A549 treated with GW870086 at 1 μM for 4 hours (cell line): ENCODE results near the gene BCO2. TPM values are rescaled to one million over a fixed set of nuclear protein-coding genes. Genes with fewer than 3 reads are reported as not detected.

Source experiments
- total RNA-seq: library from RNA; stranded (reverse); fragments of 200-300 nt; extraction: Qiagen RNA extraction; gene quantifications from 5 replicates; pipeline ENCODE4 v1.2.3, GENCODE V29; 2022; ENCODE audit warnings: low read depth

BCO2 gene, protein sequence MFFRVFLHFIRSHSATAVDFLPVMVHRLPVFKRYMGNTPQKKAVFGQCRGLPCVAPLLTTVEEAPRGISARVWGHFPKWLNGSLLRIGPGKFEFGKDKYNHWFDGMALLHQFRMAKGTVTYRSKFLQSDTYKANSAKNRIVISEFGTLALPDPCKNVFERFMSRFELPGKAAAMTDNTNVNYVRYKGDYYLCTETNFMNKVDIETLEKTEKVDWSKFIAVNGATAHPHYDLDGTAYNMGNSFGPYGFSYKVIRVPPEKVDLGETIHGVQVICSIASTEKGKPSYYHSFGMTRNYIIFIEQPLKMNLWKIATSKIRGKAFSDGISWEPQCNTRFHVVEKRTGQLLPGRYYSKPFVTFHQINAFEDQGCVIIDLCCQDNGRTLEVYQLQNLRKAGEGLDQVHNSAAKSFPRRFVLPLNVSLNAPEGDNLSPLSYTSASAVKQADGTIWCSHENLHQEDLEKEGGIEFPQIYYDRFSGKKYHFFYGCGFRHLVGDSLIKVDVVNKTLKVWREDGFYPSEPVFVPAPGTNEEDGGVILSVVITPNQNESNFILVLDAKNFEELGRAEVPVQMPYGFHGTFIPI
- 0.53 to 1.0 TPM (median 0.77 TPM) in 5 replicates for total RNA-seq

DNA sequence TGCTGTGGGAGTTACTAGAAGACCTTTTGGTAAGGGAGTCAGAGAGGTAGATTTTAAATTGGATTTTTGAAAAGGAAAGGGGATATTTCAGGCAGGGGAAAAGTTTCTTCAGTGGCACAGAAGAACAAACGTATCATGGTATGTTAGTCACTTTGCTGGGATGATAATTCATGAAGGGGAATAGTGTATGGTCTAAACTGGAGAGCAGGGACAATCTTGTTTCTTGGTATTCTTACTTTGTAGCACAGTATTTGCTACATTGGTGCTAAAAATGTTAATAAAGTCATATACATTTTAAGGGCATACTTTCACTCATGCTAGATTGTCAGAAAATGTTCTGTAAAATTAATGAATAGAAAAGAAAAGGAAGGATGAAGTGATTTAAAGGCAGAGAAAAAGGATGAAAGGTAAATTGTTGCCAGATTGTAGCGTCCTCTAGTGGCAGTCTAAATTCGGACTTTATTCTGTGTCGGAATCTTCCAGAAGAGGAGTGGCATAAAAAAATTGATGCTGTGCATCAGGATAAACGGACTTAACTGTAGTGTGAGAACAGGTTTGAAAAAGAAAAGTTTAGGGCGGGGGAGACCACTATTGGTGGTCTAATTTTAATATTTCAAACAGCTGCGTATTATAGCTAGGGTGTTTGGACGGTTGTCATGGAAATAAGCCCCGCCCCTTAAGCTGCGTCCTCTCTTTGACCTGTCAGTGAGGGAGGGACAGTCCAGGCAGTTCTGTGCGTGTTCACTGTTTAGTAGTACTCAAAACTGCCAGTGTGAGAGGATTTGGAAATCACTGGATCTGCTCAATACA, at the start of gene BCO2:
Gene BCO2, plus strand, starts transcription at position 724 of the 810 bp plus-strand sequence. CDS start 90 bp downstream, outside the sequence.

DNA sequence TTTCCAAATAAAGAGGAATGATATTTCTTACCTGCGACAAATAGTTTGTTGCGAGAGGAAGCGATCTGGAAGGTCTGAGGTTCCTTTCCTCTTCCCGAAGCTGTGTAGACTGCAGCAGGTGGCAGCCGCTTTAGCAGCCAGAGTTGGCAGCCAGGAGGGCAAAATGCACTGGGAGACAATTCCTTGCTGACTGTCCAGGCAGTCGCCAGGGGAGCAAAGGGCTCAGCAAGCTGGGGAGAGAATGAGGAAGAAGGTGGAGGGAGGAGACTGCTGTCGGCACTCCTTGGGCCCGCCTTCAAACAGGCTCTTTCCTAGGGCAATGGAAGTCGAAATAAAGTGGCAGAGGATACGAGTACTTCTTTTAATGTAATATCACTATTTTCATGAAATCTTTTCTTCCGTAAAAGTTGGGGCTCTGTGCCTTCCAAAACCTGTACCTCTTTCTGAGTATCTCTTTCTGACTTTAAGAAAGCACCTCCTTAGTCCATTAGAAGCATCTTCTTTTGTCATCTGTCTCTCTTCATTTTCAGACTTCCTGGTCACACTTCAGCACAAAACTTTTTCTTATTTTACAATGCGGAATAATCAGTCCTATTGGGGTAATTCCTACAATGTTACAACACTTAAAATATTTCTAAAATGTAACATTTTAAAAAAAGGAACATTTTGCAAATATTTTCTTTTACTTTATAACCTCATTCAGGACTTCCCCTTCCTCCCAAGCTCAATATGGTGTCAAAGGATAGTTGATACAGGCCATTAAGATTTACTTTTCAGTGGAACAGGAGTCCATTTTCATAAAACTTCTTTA, 11.2 kb upstream of the BCO2 start, which contains the start of gene IL18:
Gene IL18, minus strand, starts transcription at position 220 of the 811 bp plus-strand sequence. CDS start 9,041 bp downstream, outside the sequence.

DNA sequence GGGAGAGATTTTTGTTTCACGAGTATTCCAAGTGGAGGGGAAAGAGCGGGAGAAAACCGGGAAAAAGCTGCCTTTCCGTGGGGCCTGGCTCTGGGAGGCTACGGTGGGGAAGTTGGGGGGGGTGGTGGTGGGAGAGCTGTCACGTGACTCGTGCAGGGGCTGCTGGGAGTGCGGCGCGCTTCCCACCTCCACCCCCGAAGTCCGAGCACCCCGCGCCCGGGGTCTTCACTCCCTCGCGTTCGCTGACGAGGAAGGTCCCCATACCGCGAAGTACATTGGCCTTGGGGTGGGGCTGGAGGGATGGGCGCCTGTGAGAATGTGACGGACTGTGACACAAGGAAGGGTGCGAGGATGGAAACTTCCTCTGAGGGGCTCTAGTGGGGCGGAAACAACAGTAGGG, 8.2 kb upstream of the BCO2 start, which contains the start of gene TEX12:
Gene TEX12, plus strand, starts transcription at position 228 of the 400 bp plus-strand sequence. CDS start 1,897 bp downstream, outside the sequence.

DNA sequence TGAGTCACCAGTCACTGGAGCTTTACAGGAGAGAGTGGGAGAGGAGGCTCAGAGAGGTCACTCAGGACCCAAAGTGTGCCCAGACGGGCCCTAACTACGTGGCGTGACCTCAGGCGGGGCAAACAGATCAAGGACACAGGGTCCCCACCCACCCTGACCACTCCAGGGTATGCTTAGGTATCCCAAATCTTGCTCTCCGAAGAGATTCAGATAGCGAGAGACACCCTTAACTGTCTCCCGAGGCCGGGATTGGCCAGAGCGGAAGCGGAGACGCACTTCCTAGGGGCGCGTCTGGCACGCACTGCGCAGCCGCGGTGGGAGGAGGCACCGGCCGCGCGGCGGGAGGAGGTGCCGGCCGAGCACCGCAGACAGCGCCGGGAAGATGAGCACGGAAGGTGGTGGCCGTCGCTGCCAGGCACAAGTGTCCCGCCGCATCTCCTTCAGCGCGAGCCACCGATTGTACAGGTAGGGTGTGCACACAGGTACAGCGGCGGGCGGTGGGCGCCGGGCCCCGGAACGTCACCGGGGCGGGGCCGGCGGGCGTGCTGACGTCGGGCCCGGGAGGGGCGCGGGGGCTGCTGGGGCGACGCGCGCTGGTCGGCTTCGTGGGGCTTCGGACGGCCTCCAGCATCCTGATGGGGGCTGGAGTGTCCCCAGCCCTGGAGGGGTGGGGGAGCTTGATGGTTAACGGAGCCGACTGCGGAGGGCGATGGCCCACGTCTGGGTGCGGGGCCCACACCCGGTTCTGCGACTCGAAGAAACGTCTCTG, 50.9 kb downstream of the BCO2 start, which contains the start of gene PTS:
Gene PTS, plus strand, starts transcription at position 367 of the 769 bp plus-strand sequence. Its CDS starts 16 bp downstream, at position 383.

DNA sequence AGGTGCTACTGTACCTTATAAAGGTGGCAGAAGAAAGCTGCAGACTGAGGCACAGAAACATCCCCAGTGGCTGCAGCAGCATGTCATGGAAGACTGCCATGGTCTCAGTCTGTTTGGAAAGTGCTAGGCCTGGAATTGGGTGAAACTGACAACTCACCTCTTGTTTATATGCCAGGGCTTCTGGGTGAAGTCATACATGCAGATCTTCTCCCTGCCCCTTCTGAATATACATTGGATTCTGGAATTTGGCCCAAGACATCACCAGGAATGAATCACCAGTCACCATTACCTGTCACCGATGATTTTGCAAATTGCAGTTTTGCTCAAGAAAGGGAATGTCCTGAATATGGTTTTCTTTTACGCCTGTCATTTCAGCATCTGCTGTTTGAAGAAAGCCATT, 85.2 kb downstream of the BCO2 start, which contains the start of gene PLET1:
Gene PLET1, minus strand, starts transcription at position 371 of the 400 bp plus-strand sequence. Its CDS starts 271 bp downstream, at position 100.

Other genes starting within 250 kb of the BCO2 start
- gene DIXDC1, start 238.2 kb upstream of the BCO2 start, total RNA-seq, result 8.1 to 10.9 TPM (median 10.0 TPM) in 5 replicates
- 23.4 to 31.5 TPM (median 29.7 TPM) in 5 replicates for gene DLAT, start 150.1 kb upstream of the BCO2 start, total RNA-seq
- gene PIH1D2, start 101.5 kb upstream of the BCO2 start, total RNA-seq, result 0.99 to 1.5 TPM (median 1.1 TPM) in 5 replicates
- gene NKAPD1, start 101.2 kb upstream of the BCO2 start, total RNA-seq, result 13.0 to 15.5 TPM (median 13.7 TPM) in 5 replicates
- 69.6 to 84.5 TPM (median 70.2 TPM) in 5 replicates for gene TIMM8B, start 88.8 kb upstream of the BCO2 start, total RNA-seq
- gene SDHD, start 88.6 kb upstream of the BCO2 start, total RNA-seq, result 65.9 to 85.7 TPM (median 72.4 TPM) in 5 replicates
- 92.0 to 107 TPM (median 99.7 TPM) in 5 replicates for gene IL18, start 11.4 kb upstream of the BCO2 start, total RNA-seq
- 0.17 TPM in 1 of 5 replicates, not detected in the others for gene TEX12, start 8.1 kb upstream of the BCO2 start, total RNA-seq
- 30.6 to 31.9 TPM (median 30.9 TPM) in 5 replicates for gene PTS, start 50.9 kb downstream of the BCO2 start, total RNA-seq
- not detected in 5 replicates for gene PLET1, start 85.3 kb downstream of the BCO2 start, total RNA-seq